ENCODE results near the gene AKAP13.

DNA sequence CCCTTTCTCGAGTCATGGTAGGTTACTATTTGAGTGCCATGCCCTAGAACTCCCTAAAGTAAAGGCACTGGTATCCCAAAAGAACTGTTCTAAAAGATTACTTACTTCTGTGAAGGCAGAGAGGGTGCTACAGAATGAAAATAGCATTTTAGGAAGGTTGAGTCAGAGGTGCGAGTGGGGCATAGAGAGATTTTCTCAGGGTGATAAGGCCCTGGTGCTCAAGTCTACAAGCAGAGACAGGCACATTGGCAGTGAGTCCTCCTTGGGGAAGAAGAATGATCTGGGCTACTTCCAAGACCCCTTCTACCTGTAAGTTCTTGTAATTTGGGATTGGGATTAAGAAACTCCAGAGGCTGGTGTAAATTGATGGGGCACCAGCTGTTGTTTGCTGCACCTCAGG, 96.7 kb downstream of the AKAP13 start:
- TF ChIP-seq, protein P1, sequence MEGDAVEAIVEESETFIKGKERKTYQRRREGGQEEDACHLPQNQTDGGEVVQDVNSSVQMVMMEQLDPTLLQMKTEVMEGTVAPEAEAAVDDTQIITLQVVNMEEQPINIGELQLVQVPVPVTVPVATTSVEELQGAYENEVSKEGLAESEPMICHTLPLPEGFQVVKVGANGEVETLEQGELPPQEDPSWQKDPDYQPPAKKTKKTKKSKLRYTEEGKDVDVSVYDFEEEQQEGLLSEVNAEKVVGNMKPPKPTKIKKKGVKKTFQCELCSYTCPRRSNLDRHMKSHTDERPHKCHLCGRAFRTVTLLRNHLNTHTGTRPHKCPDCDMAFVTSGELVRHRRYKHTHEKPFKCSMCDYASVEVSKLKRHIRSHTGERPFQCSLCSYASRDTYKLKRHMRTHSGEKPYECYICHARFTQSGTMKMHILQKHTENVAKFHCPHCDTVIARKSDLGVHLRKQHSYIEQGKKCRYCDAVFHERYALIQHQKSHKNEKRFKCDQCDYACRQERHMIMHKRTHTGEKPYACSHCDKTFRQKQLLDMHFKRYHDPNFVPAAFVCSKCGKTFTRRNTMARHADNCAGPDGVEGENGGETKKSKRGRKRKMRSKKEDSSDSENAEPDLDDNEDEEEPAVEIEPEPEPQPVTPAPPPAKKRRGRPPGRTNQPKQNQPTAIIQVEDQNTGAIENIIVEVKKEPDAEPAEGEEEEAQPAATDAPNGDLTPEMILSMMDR (IDR thresholded peaks at IDR 0.05) = no peak
- no peak for TF ChIP-seq POLR2A (IDR thresholded peaks at IDR 0.05)

Measured in testis (tissue), 2 donors.